Measurements from ENCODE around the gene HOXA11.

HOXA11 gene

DNA sequence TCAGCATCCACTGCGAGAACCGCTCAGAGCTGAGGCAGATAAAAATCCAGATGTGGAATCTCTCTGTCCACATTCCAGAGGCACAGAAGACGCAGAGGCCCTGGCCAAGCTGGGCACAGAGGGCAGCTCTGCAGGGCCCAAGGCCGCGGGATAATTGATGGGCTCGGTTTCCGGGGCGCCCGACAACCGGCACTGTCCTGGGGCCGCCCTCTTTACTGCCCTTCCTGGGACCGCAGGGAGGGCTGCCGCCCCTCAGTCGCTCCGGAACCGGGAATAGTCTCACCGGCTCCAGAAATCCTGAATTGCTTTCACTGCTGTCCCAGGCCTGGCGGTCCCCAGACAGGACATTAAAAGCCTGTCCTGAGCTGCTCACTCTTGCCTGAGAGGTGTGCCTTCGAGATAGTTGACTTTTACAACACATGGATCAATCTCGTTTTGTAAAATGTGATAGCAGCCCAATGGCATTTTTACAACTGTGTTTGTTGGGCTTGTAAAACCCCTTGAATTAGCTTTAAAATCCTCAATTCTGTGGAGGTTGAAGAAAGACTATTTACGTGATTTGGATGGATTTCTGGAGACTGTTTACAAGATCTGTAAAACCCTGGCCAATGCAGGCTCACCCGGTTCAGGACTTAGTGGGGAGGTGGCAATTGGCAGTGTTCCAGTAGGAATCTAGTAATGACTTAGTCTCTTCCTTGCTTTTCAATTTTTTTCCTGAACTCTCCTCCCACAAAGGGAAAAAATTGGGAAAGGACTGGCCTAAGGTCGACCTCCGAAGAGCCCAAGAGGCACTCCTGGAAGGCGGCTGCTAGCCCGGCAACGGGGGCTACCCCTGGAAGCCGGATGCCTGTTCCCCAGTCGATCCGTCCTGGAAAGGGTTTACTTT is 36.0 kb downstream of the HOXA11 start:
- Histone ChIP-seq H3K27ac (ENCODE audit: low read length) (no peak overlapping the region), H3K4me1 (ENCODE audit: insufficient read depth, low read length) (no peaks in the 10 kb centered on the region), H3K27me3 (ENCODE audit: insufficient read depth, low read length) (peaks cover 100% of the 10 kb centered on the region), H3K4me3 (ENCODE audit: low read length) (no peak overlapping the region), H3K36me3 (ENCODE audit: insufficient read depth, low read depth, low read length) (no peaks in the 10 kb centered on the region), H3K9ac (ENCODE audit: low read depth, low read length) (no peak overlapping the region), H3K9me3 (ENCODE audit: insufficient read depth, low read depth, low read length) (peaks cover 12% of the 10 kb centered on the region; the same call in 1 of the 2 replicates)

DNA sequence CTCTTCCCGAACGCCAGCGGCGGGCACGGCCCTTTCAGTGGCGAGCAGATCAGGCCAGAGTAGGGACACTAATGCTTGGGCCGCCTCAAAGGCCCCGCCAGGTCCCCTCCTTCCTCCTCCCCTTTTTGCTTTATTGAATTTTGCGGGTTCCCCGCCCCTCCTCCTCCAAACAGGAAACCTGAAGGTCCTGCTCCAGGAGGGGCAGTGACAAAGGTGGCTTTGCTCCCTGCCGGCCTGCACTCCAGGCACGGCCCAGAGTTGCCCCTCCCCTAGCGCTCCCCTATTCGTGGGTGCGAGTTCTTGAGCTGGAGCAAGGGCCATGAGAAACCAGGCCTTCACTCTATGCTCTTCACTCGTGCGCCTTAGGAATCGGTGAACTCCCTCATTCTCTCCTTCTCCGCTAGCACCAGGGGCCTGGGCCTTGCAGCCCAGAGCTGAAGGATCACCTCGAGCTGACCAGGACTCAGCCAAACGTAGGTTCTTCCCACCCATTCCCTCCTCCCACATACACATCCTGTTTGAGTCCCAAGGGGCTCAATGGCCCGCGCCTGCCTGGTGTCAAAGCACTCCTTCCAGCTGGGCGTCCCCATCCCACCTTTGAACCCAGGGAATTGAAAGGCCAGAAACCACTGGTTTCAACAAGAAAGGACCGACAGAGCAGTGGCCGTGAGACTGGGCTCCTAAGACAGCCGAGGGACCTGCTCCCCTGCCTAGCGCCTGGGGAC is 36.8 kb downstream of the HOXA11 start:
- no peaks in the 10 kb centered on the region for H3K4me1 ChIP-seq (ENCODE audit: insufficient read depth, low read length)
- H3K9ac ChIP-seq (ENCODE audit: low read depth, low read length) = no peak overlapping the region
- peaks cover 100% of the 10 kb centered on the region for H3K27me3 ChIP-seq (ENCODE audit: insufficient read depth, low read length)
- no peak overlapping the region for H3K27ac ChIP-seq (ENCODE audit: low read length)
- H3K9me3 ChIP-seq (ENCODE audit: insufficient read depth, low read depth, low read length) = peaks cover 9% of the 10 kb centered on the region; the same call in 1 of the 2 replicates
- H3K4me3 ChIP-seq (ENCODE audit: low read length) = no peak overlapping the region
- no peaks in the 10 kb centered on the region for H3K36me3 ChIP-seq (ENCODE audit: insufficient read depth, low read depth, low read length)

DNA sequence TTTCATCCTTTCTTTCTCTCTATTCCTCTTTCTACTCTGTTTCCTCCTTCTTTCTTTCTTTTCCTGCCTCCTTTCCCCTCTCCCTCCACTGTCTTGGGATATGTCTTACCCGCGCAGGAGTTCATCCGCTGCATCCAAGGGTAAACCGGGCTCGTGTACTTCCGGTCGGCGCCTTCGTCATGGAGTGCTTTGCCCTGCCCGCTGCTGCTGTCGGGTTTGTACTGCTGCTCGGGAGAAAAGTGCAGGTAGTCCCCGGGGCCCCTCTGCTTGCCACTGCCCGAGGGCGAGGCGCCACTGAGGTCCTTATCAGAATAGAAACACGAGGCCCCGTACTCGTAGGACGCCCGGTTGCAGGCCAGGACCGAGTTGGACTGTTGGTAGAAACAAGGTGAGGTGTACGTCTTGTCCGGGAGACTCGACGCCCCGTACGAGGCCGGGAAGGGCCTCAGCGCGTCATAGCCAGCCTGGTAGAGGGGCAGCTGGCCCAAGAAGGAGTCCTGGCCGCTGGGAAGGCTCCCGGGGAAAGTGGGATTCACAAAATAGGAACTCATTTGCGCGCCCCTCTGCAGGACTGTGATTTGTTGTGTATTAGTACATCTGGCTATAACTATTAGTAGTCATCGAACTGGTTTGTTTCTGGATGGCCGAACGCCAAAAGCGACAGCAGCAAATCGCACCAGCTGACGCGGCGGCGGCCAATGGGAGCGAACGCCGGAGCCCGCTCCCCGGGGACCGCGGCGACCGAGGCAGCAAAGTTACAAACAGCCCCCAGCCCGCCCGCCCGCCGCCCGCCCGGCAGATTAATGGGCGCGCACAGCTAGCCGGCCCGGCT is 37.6 kb downstream of the HOXA11 start, which contains the start of gene HOXA6:
Gene HOXA6 (minus strand): TSS at position 576 of the 832 bp plus-strand sequence. CDS start 25 bp downstream, at position 551.
- H3K9me3 ChIP-seq (ENCODE audit: insufficient read depth, low read depth, low read length) = peaks cover 9% of the 10 kb centered on the region; the same call in 1 of the 2 replicates
- peaks cover 100% of the 10 kb centered on the region for H3K27me3 ChIP-seq (ENCODE audit: insufficient read depth, low read length)
- no peaks in the 10 kb centered on the region for H3K4me1 ChIP-seq (ENCODE audit: insufficient read depth, low read length)
- H3K36me3 ChIP-seq (ENCODE audit: insufficient read depth, low read depth, low read length) = no peaks in the 10 kb centered on the region
- no peak within 1 kb of the TSS for H3K4me3 ChIP-seq (ENCODE audit: low read length)
- no peak within 1 kb of the TSS for H3K9ac ChIP-seq (ENCODE audit: low read depth, low read length)
- H3K27ac ChIP-seq (ENCODE audit: low read length) = no peak within 1 kb of the TSS

DNA sequence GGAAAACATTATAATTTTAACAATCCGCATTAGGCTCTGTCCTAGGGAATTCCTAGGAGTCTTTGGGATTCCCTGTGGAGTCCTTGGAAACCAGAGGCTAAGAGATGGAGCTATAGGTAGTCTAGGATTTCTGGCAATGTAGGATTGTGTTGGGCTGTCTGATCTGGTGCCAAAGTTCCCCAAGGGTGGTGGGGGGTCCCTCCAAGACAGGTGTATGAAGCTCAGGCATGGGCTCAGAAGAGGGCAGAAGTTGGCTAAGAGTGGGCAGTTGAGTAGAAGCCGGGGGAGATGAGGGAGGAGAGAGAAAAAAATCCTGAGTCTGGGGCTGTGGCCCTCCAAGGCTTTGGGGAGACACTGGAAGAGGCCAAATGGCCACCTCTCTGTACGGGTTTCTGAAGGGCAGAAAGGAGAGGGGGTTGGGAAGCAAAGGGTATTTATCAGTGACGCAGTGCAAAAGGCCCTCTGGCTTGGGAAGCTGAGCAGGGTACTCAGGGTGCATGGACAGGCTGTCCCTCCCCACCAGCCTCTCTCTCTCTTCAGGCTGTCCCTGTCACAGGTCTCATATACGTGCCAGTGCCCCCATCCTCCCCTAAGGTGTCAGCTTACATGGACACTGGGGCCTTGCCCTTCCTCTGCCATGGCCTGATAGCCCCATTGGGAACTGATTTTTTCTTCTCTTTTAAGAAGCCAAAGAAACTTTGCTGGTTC is 38.4 kb downstream of the HOXA11 start:
- Histone ChIP-seq H3K27me3 (ENCODE audit: insufficient read depth, low read length) (peaks cover 100% of the 10 kb centered on the region), H3K4me3 (ENCODE audit: low read length) (no peak overlapping the region), H3K4me1 (ENCODE audit: insufficient read depth, low read length) (no peaks in the 10 kb centered on the region), H3K9ac (ENCODE audit: low read depth, low read length) (no peak overlapping the region), H3K27ac (ENCODE audit: low read length) (no peak overlapping the region), H3K9me3 (ENCODE audit: insufficient read depth, low read depth, low read length) (peaks cover 11% of the 10 kb centered on the region; the same call in 1 of the 2 replicates), H3K36me3 (ENCODE audit: insufficient read depth, low read depth, low read length) (no peaks in the 10 kb centered on the region)

DNA sequence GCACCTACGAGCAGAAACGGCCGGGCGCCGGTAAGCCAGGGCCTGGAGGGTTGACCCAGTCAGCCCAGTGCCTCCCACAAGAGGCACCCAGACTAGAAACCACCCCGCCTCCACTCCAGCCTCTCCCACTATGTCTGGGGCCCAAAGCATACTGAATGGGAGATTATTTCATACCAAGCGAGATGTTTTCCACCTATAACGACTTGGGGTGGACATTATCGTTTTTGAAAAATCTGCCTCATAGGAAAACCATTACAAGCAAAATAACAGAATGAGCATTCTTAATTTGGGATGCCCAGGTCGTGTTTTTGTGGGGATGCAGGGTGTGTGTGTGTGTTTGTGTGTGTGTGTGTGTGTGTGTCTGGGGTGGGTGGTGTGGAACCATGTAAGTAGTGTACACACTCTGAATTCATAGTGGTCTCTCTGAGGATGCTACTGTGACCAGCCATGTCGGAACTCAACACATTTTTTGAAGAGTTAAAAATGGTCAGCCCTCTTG is 39.1 kb downstream of the HOXA11 start:
- H3K36me3 ChIP-seq (ENCODE audit: insufficient read depth, low read depth, low read length) = no peaks in the 10 kb centered on the region
- H3K27ac ChIP-seq (ENCODE audit: low read length) = no peak overlapping the region
- H3K9ac ChIP-seq (ENCODE audit: low read depth, low read length) = no peak overlapping the region
- peaks cover 14% of the 10 kb centered on the region; the same call in 1 of the 2 replicates for H3K9me3 ChIP-seq (ENCODE audit: insufficient read depth, low read depth, low read length)
- H3K4me1 ChIP-seq (ENCODE audit: insufficient read depth, low read length) = no peaks in the 10 kb centered on the region
- peaks cover 100% of the 10 kb centered on the region for H3K27me3 ChIP-seq (ENCODE audit: insufficient read depth, low read length)
- H3K4me3 ChIP-seq (ENCODE audit: low read length) = no peak overlapping the region

DNA sequence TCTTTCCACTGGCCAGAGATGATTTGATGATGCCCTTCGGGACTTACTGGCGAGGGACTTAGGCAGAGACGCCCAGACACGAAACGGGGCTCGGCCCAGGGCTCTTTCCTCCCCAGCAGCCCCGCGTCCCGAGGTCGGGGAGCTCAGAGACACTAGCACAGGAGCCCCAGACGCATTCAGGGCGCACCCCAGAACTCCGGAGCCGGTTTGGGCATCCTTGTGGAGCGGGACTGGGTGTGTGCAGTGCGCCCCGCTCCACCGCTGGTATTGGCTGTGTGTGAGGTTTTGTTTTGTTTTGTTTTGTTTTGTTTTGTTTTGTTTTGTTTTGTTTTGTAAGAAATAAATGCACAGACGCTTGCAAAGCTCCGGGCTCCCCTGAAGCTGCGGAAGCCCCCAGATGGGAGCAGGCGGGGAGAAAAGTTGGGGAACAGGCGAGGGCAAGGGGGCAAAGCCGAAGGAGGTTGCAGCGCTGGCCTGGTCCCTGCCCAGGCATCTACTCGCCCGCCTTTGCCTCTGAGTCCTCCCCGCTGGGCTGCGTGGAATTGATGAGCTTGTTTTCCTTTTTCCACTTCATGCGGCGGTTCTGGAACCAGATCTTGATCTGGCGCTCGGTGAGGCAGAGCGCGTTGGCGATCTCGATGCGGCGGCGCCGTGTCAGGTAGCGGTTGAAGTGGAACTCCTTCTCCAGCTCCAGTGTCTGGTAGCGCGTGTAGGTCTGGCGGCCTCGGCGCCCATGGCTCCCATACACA is 39.7 kb downstream of the HOXA11 start:
- Histone ChIP-seq H3K27me3 (ENCODE audit: insufficient read depth, low read length) (peaks cover 100% of the 10 kb centered on the region), H3K36me3 (ENCODE audit: insufficient read depth, low read depth, low read length) (no peaks in the 10 kb centered on the region), H3K4me1 (ENCODE audit: insufficient read depth, low read length) (no peaks in the 10 kb centered on the region), H3K27ac (ENCODE audit: low read length) (no peak overlapping the region), H3K9me3 (ENCODE audit: insufficient read depth, low read depth, low read length) (peaks cover 14% of the 10 kb centered on the region; the same call in 1 of the 2 replicates), H3K4me3 (ENCODE audit: low read length) (no peak overlapping the region), H3K9ac (ENCODE audit: low read depth, low read length) (no peak overlapping the region)

DNA sequence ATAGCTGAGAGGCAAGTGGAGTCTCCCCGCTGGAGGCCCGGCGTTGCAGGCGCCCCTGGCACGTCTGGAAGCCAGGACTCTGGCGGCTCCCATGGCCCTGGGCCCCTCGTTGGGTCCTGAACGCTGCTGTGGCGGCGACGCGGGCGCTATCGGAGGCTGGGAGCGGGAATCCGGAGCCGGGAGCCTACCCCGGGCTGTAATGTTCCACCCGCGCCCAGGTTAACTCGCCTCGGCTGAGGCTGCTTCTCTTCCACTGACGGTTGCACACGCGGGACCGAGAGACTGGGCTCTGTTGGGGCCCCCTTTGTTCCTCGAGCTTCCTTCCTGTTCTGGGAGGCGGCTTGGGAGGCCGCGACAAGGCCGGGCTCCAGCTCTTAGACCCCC is 40.3 kb downstream of the HOXA11 start:
- H3K9me3 ChIP-seq (ENCODE audit: insufficient read depth, low read depth, low read length) = peaks cover 14% of the 10 kb centered on the region; the same call in 1 of the 2 replicates
- peaks cover 100% of the 10 kb centered on the region for H3K27me3 ChIP-seq (ENCODE audit: insufficient read depth, low read length)
- no peak overlapping the region for H3K9ac ChIP-seq (ENCODE audit: low read depth, low read length)
- H3K27ac ChIP-seq (ENCODE audit: low read length) = no peak overlapping the region
- H3K4me3 ChIP-seq (ENCODE audit: low read length) = no peak overlapping the region
- H3K4me1 ChIP-seq (ENCODE audit: insufficient read depth, low read length) = no peaks in the 10 kb centered on the region
- no peaks in the 10 kb centered on the region for H3K36me3 ChIP-seq (ENCODE audit: insufficient read depth, low read depth, low read length)

DNA sequence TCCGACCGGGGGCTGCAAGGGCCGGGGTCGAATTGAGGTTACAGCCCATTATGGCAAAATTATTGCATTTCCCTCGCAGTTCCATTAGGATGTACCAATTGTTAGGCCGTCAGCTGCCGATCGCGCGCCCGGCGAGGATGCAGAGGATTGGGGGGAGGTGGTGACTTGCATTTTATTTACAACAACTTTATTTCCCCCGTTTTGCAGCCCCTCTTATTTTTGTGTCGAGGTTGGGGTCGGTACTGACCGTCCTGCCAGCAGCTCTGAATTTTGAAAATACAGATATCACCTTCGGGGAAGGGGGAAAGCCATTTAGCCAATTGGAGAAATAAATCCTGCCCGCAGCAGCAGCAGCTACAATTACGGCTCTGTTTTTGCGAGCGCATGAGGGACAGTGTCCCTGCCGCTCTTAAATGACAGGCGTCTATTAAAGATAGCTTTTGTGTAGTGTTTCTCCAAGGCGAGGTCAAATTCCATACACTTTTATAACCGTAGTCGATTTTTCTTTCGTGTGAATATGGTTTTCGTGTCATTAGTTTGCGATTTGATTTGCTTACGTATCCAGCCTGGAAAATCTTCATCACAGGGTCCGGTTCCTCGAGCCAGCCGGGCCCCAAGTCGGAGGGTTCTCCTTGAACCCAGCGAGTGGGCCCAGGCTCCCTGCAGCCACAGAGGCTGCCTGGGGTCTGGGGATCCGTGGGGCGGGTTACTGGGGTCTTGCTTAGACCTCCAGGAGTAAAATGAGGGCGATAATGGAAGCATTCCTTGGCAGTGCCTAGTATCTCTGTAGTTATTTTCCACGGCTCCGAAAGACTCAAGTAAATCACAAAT is 40.9 kb downstream of the HOXA11 start:
- Histone ChIP-seq H3K27me3 (ENCODE audit: insufficient read depth, low read length) (peaks cover 100% of the 10 kb centered on the region), H3K27ac (ENCODE audit: low read length) (no peak overlapping the region), H3K4me3 (ENCODE audit: low read length) (no peak overlapping the region)

DNA sequence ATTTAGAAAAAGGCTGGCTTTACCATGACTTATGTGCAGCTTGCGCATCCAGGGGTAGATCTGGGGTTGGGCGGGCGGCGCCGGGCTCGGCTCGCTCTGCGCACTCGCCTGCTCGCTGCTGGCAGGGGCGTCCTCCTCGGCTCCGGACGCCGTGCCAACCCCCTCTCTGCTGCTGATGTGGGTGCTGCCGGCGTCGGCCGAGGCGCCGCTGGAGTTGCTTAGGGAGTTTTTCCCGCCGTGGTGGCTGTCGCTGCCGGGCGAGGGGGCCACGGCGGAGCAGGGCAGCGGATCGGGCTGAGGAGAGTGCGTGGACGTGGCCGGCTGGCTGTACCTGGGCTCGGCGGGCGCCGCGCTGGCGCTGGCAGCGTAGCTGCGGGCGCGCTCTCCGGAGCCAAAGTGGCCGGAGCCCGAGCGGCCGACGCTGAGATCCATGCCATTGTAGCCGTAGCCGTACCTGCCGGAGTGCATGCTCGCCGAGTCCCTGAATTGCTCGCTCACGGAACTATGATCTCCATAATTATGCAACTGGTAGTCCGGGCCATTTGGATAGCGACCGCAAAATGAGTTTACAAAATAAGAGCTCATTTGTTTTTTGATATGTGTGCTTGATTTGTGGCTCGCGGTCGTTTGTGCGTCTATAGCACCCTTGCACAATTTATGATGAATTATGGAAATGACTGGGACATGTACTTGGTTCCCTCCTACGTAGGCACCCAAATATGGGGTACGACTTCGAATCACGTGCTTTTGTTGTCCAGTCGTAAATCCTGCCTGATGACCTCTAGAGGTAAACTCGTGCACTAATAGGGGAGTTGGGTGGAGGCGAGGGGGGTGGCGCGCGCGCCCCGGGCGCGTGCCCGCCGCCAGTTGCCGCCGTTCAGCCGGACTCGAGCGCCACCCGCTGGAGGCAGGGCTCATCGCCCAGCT is 41.7 kb downstream of the HOXA11 start, which contains the start of gene HOXA5:
Gene HOXA5 (minus strand): TSS at position 659 of the 927 bp plus-strand sequence. CDS start 74 bp downstream, at position 585.
- Histone ChIP-seq H3K4me3 (ENCODE audit: low read length) (peak within 1 kb of the TSS; percentile 66), H3K9me3 (ENCODE audit: insufficient read depth, low read depth, low read length) (peaks cover 14% of the 10 kb centered on the region; the same call in 1 of the 2 replicates), H3K36me3 (ENCODE audit: insufficient read depth, low read depth, low read length) (no peaks in the 10 kb centered on the region), H3K27ac (ENCODE audit: low read length) (no peak within 1 kb of the TSS), H3K4me1 (ENCODE audit: insufficient read depth, low read length) (no peaks in the 10 kb centered on the region), H3K9ac (ENCODE audit: low read depth, low read length) (no peak within 1 kb of the TSS), H3K27me3 (ENCODE audit: insufficient read depth, low read length) (peaks cover 100% of the 10 kb centered on the region)

More for the DNA sequence above, 40.9 kb downstream of the HOXA11 start:
- Histone ChIP-seq H3K36me3 (ENCODE audit: insufficient read depth, low read depth, low read length) (no peaks in the 10 kb centered on the region), H3K4me1 (ENCODE audit: insufficient read depth, low read length) (no peaks in the 10 kb centered on the region), H3K9ac (ENCODE audit: low read depth, low read length) (no peak overlapping the region), H3K9me3 (ENCODE audit: insufficient read depth, low read depth, low read length) (peaks cover 14% of the 10 kb centered on the region; the same call in 1 of the 2 replicates)
